Smooth muscle cell (in vitro differentiated cells): ENCODE results near the gene SFMBT1. TPM values are rescaled to one million over a fixed set of nuclear protein-coding genes. Genes with fewer than 3 reads are reported as not detected.

Source experiments
- DNase-seq: peaks from one replicate; lab custom pipeline; 2025; ENCODE audit not compliant: unreplicated experiment; lab: John Stamatoyannopoulos, UW
- H2AFZ ChIP-seq: fragments of 200-600 bp; sonication (generic); 2 replicates; pipeline ENCODE4 v1.6.0; 2016; ENCODE audit warnings: antibody characterized with exemption, low read depth, mild to moderate bottlenecking
- H3F3A ChIP-seq: fragments of 200-600 bp; sonication (generic); 2 replicates; pipeline ENCODE4 v1.6.0; 2017; ENCODE audit warnings: antibody characterized with exemption, low read depth
- H3K27ac ChIP-seq: fragments of 200-600 bp; sonication (generic); 2 replicates; pipeline ENCODE4 v1.5.1; 2016; ENCODE audit warnings: low read depth, mild to moderate bottlenecking
- H3K27me3 ChIP-seq: fragments of 200-600 bp; sonication (generic); 2 replicates; pipeline ENCODE4 v1.6.1; 2016; ENCODE audit warnings: low read depth, mild to moderate bottlenecking
- H3K36me3 ChIP-seq: fragments of 200-600 bp; sonication (generic); 2 replicates; pipeline ENCODE4 v1.5.1; 2016; ENCODE audit warnings: low read depth
- H3K4me1 ChIP-seq: fragments of 200-600 bp; sonication (generic); 2 replicates; pipeline ENCODE4 v1.5.1; 2016; ENCODE audit warnings: low read depth
- H3K4me2 ChIP-seq: fragments of 200-600 bp; sonication (generic); 2 replicates; pipeline ENCODE4 v1.6.0; 2016; ENCODE audit warnings: mild to moderate bottlenecking
- H3K4me3 ChIP-seq: fragments of 200-600 bp; sonication (generic); 2 replicates; pipeline ENCODE4 v1.5.1; 2016; ENCODE audit warnings: mild to moderate bottlenecking
- H3K79me2 ChIP-seq: fragments of 200-600 bp; sonication (generic); 2 replicates; pipeline ENCODE4 v1.6.0; 2016; ENCODE audit warnings: low read depth, mild to moderate bottlenecking
- H3K9ac ChIP-seq: fragments of 200-600 bp; sonication (generic); 2 replicates; pipeline ENCODE4 v1.6.0; 2016; ENCODE audit warnings: low read depth
- H3K9me3 ChIP-seq: fragments of 200-600 bp; sonication (generic); replicated peaks from 2 replicates; pipeline ENCODE4 v1.5.1; 2016; ENCODE audit warnings: low read depth
- H4K20me1 ChIP-seq: fragments of 200-600 bp; sonication (generic); 2 replicates; pipeline ENCODE4 v1.6.0; 2016; ENCODE audit warnings: low read depth
- WGBS: methylation state at CpG from one replicate; pipeline ENCODE4 v1.1.7; 2016; ENCODE audit warnings: low lambda C conversion rate; 5-methylcytosine and 5-hydroxymethylcytosine counted together
- polyA plus RNA-seq: library from polyadenylated mRNA; unstranded; fragments of >200 nt; fragmentation: Nextera tagmentation; extraction: Ambion mirVana; gene quantifications from 2 replicates; pipeline ENCODE4 v1.2.1, GENCODE V29; 2016
- total RNA-seq: library from RNA; depleted of rRNA; stranded (reverse); fragments of >200 nt; gene quantifications from 2 replicates; pipeline ENCODE4 v1.2.3, GENCODE V29; 2014
- TF ChIP-seq, protein P1 (sequence below): fragments of 200-600 bp; sonication (generic); IDR thresholded peaks from 2 replicates; pipeline ENCODE4 v1.5.1; 2017; ENCODE audit warnings: borderline replicate concordance, mild to moderate bottlenecking, antibody characterized with exemption; ENCODE audit not compliant: insufficient read depth, poor library complexity, severe bottlenecking

SFMBT1 gene
- total and polyA plus RNA-seq, 2 experiments from 2014 or later = 1.4 to 2.2 TPM

DNA sequence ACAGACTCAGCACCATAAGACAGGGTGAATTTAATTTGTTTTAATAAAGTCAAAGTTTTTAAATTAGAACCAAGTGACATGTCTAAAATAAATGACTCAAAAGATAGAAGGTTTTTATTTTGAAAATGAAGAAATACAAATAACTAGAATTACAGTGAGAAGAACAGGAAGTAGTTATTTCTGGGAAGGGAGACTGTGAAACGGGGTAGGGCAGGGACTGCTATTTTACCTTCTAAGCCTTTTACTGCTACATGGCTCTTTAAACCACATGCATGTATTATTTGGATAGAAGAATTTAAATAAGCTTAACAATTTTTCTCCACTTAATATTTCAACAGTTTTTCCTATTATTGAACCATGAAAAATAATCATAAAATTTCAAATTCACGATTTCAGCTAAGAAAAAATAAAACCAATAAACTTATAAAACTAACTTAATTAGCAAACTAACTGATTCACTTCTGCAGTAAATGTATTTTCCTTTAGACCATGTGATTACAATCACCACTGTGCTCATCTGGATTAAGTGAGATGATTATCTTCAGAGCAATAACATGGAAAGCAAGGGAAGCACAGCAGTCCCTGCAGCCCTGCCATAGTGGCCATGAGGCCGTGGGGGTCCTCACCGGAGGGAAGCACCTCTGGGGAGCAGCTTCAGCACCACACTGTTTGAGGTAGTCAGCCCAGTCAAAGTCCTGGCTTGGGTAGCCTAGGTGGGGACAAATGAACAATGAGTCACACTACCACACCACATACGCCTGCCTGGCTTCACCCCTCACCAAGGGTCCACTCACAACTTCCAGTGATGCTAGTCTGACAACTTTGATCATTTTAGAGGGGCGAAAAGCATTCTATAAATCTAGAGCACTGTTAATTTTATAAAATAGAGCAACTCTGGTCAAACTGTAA, 120.2 kb downstream of the SFMBT1 start:
- no peak for DNase-seq
- Histone ChIP-seq H3K27ac (no peak overlapping the region), H2AFZ (no peak overlapping the region), H3K27me3 (no peaks in the 10 kb centered on the region), H4K20me1 (no peaks in the 10 kb centered on the region), H3K9ac (no peak overlapping the region), H3F3A (no peaks in the 10 kb centered on the region), H3K36me3 (no peaks in the 10 kb centered on the region), H3K9me3 (no peaks in the 10 kb centered on the region), H3K4me1 (no peaks in the 10 kb centered on the region), H3K4me3 (no peak overlapping the region), H3K4me2 (no peak overlapping the region), H3K79me2 (no peaks in the 10 kb centered on the region)
- TF ChIP-seq, protein P1, sequence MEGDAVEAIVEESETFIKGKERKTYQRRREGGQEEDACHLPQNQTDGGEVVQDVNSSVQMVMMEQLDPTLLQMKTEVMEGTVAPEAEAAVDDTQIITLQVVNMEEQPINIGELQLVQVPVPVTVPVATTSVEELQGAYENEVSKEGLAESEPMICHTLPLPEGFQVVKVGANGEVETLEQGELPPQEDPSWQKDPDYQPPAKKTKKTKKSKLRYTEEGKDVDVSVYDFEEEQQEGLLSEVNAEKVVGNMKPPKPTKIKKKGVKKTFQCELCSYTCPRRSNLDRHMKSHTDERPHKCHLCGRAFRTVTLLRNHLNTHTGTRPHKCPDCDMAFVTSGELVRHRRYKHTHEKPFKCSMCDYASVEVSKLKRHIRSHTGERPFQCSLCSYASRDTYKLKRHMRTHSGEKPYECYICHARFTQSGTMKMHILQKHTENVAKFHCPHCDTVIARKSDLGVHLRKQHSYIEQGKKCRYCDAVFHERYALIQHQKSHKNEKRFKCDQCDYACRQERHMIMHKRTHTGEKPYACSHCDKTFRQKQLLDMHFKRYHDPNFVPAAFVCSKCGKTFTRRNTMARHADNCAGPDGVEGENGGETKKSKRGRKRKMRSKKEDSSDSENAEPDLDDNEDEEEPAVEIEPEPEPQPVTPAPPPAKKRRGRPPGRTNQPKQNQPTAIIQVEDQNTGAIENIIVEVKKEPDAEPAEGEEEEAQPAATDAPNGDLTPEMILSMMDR = no peak
- 81% methylated on average over 6 of the region's 6 CpGs for WGBS

DNA sequence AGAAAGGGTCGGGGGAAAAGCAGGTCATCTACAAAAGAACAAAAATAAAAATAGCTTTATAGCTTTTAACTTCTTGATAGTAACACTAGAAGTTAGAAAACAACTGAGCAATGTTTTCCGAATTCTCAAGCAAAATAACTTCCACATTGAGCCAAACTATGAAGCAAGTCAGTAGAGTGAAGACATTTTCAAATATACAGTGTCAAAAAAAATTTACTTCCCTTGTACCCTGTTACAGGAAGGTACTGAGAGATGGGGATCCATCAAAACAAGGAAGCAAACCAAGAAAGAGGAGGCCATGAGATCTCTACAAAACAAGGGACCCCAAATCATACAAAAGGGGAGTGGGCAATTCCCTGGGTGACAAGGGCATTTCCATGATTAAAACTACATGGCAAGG, 121.9 kb downstream of the SFMBT1 start:
- Histone ChIP-seq H4K20me1 (no peaks in the 10 kb centered on the region), H3K4me1 (no peaks in the 10 kb centered on the region), H2AFZ (no peak overlapping the region), H3K36me3 (no peaks in the 10 kb centered on the region), H3K27ac (no peak overlapping the region), H3K9ac (no peak overlapping the region), H3K9me3 (no peaks in the 10 kb centered on the region), H3K79me2 (no peaks in the 10 kb centered on the region), H3F3A (no peaks in the 10 kb centered on the region), H3K4me3 (no peak overlapping the region), H3K4me2 (no peak overlapping the region), H3K27me3 (no peaks in the 10 kb centered on the region)
- WGBS = 96% methylated on average over 2 of the region's 2 CpGs
- TF ChIP-seq, protein P1 = no peak
- no peak for DNase-seq

DNA sequence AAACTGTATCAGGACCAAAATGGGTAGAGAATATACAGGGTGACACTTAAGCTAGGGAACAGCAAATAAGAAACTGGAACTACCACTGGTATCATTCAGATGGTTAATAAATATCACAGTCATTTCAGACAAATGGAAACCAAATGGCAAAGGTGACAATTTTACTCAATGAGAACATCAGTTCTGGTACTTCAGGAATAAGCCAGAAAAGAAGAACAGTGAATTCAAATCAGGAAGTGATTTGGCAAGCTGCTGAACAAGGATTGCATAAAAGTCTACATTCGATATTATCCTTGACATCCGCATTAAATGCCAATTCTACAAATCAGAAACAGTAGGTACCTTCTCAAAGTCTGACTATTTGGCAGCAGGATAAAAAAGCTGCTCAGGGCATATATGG, 125.0 kb downstream of the SFMBT1 start:
- H3K27ac ChIP-seq = no peak overlapping the region
- no peaks in the 10 kb centered on the region for H3K27me3 ChIP-seq
- H3K79me2 ChIP-seq = no peaks in the 10 kb centered on the region
- H3F3A ChIP-seq = no peaks in the 10 kb centered on the region
- no peak overlapping the region for H3K9ac ChIP-seq
- H3K4me3 ChIP-seq = no peak overlapping the region
- no peak overlapping the region for H3K4me2 ChIP-seq
- H2AFZ ChIP-seq = no peak overlapping the region
- no peaks in the 10 kb centered on the region for H3K4me1 ChIP-seq
- WGBS = 100% methylated on average over 2 of the region's 2 CpGs
- no peaks in the 10 kb centered on the region for H3K36me3 ChIP-seq
- no peak for DNase-seq
- H4K20me1 ChIP-seq = no peaks in the 10 kb centered on the region
- TF ChIP-seq, protein P1 = no peak
- H3K9me3 ChIP-seq = no peaks in the 10 kb centered on the region

DNA sequence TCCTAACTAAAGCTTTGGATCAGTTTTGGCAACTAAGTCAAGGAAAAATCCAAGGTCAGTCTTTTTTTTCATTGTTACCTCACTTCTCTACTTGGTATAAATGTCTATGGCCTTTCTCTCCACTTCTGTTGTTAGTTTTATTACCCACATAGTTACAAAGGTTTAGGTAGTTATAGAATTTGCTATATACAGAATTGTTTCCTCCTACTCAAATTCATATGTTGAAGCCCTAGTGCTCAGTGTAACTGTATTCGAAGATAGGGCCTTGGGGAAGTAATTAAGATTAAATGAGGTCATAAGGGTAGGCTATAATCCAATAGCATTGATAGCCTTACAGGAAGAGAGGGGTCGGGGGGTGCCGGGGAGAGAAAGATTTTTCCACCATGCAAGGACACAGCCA, 128.8 kb downstream of the SFMBT1 start:
- no peaks in the 10 kb centered on the region for H3K9me3 ChIP-seq
- no peaks in the 10 kb centered on the region for H4K20me1 ChIP-seq
- H2AFZ ChIP-seq = no peak overlapping the region
- no peaks in the 10 kb centered on the region for H3K79me2 ChIP-seq
- H3K4me2 ChIP-seq = no peak overlapping the region
- H3K4me1 ChIP-seq = no peaks in the 10 kb centered on the region
- 91% methylated on average over 3 of the region's 3 CpGs for WGBS
- no peak overlapping the region for H3K27ac ChIP-seq
- no peak for DNase-seq
- H3K27me3 ChIP-seq = no peaks in the 10 kb centered on the region
- TF ChIP-seq, protein P1 = no peak
- H3K36me3 ChIP-seq = no peaks in the 10 kb centered on the region
- H3K4me3 ChIP-seq = no peak overlapping the region
- no peak overlapping the region for H3K9ac ChIP-seq
- H3F3A ChIP-seq = no peaks in the 10 kb centered on the region
